ENCODE results near the gene AMBN.
A peak's percentile ranks its signal among the peaks of the same experiment; 100 is the strongest.

Gene AMBN

GRCh38 chr4:70570796-70571195, 21.3 kb upstream of the AMBN start:
- no peak for TF ChIP-seq CTCF (IDR thresholded peaks at IDR 0.05; ENCODE audit: insufficient read depth, low read depth, low read length, missing control alignments)
- no peak for DNase-seq (ENCODE audit: low read depth)
- no peak overlapping the region for H3K4me3 ChIP-seq (ENCODE audit: low read length)

- no peak for TF ChIP-seq CTCF (IDR thresholded peaks at IDR 0.05; ENCODE audit: insufficient read depth, low read depth, low read length, missing control alignments)
Observed at GRCh38 chr4:70571772-70572171, 20.3 kb upstream of the AMBN start.

GRCh38 chr4:70575964-70576363, 16.1 kb upstream of the AMBN start:
- no peak overlapping the region for H3K4me3 ChIP-seq (ENCODE audit: low read length)
- DNase-seq (ENCODE audit: low read depth) = no peak
- TF ChIP-seq CTCF (IDR thresholded peaks at IDR 0.05; ENCODE audit: insufficient read depth, low read depth, low read length, missing control alignments) = no peak

More at GRCh38 chr4:70571772-70572171, 20.3 kb upstream of the AMBN start:
- no peak for DNase-seq (ENCODE audit: low read depth)
- no peak overlapping the region for H3K4me3 ChIP-seq (ENCODE audit: low read length)

- TF ChIP-seq CTCF (IDR thresholded peaks at IDR 0.05; ENCODE audit: insufficient read depth, low read depth, low read length, missing control alignments) = no peak
- no peak overlapping the region for H3K4me3 ChIP-seq (ENCODE audit: low read length)
- peak; percentile 20 for DNase-seq (ENCODE audit: low read depth)
Observed at GRCh38 chr4:70577220-70577927, 14.7 kb upstream of the AMBN start.

GRCh38 chr4:70581980-70582379, 10.1 kb upstream of the AMBN start:
- H3K4me3 ChIP-seq (ENCODE audit: low read length) = no peak overlapping the region
- TF ChIP-seq CTCF (IDR thresholded peaks at IDR 0.05; ENCODE audit: insufficient read depth, low read depth, low read length, missing control alignments) = no peak
- DNase-seq (ENCODE audit: low read depth) = no peak

GRCh38 chr4:70583952-70584834, 7.9 kb upstream of the AMBN start:
- peak; percentile 92 for DNase-seq (ENCODE audit: low read depth)
- no peak overlapping the region for H3K4me3 ChIP-seq (ENCODE audit: low read length)
- no peak for TF ChIP-seq CTCF (IDR thresholded peaks at IDR 0.05; ENCODE audit: insufficient read depth, low read depth, low read length, missing control alignments)
